Measurements from ENCODE around the gene TMEM69. TPM values are rescaled to one million over a fixed set of nuclear protein-coding genes. Genes with fewer than 3 reads are reported as not detected.

TMEM69 gene
- total and polyA plus RNA-seq, 2 of the 13 experiments (the other 11 are each of a cell fraction or from before 2014, with no cell fraction given): 25.4 to 135 TPM

- no peak for TF ChIP-seq JARID2 (CRISPR knock-in tag; IDR thresholded peaks at IDR 0.05; ENCODE audit: insufficient replicate concordance)
- TF ChIP-seq ZKSCAN5 (CRISPR knock-in tag; IDR thresholded peaks at IDR 0.05): no peak
- TF ChIP-seq ZFY (CRISPR knock-in tag; IDR thresholded peaks at IDR 0.05): peak; percentile 96
- peak; percentile 65 for TF ChIP-seq MYC (CRISPR knock-in tag; IDR thresholded peaks at IDR 0.05; ENCODE audit: borderline replicate concordance)
- TF ChIP-seq RNF2 (conservative IDR thresholded peaks at IDR 0.05; ENCODE audit: low read depth): no peak
- no peak for TF ChIP-seq ZNF784 (CRISPR knock-in tag; IDR thresholded peaks at IDR 0.05; ENCODE audit: borderline replicate concordance)
- peak; percentile 96 for TF ChIP-seq SUZ12 (IDR thresholded peaks at IDR 0.05; ENCODE audit: low read depth, low read length)
- no peak for TF ChIP-seq KLF9 (CRISPR knock-in tag; IDR thresholded peaks at IDR 0.05; ENCODE audit: low read depth)
- no peak; the same call in 1 of the 2 replicates for TF ChIP-seq MEF2D (CRISPR knock-in tag; IDR thresholded peaks at IDR 0.05)
- no peak for TF ChIP-seq STAT5B (CRISPR knock-in tag; IDR thresholded peaks at IDR 0.05)
- TF ChIP-seq RCOR2 (CRISPR knock-in tag; IDR thresholded peaks at IDR 0.05): no peak
- TF ChIP-seq ZNF496 (CRISPR knock-in tag; IDR thresholded peaks at IDR 0.05; ENCODE audit: insufficient replicate concordance): no peak
- TF ChIP-seq ZNF605 (CRISPR knock-in tag; IDR thresholded peaks at IDR 0.05): peak; percentile 77; the same call in 1 of the 2 replicates
- TF ChIP-seq ZZZ3 (CRISPR knock-in tag; IDR thresholded peaks at IDR 0.05; ENCODE audit: borderline replicate concordance): peak; percentile 63; the same call in 1 of the 2 replicates
- TF ChIP-seq ZNF740 (CRISPR knock-in tag; IDR thresholded peaks at IDR 0.05): no peak
- TF ChIP-seq MEIS2 (CRISPR knock-in tag; IDR thresholded peaks at IDR 0.05): no peak
- no peak for TF ChIP-seq ETV6 (CRISPR knock-in tag; conservative IDR thresholded peaks at IDR 0.05)
- TF ChIP-seq NBN (conservative IDR thresholded peaks at IDR 0.05): no peak
- TF ChIP-seq GFI1 (CRISPR knock-in tag; IDR thresholded peaks at IDR 0.05; ENCODE audit: borderline replicate concordance): no peak; the same call in 1 of the 2 replicates
- TF ChIP-seq SP2 (CRISPR knock-in tag; IDR thresholded peaks at IDR 0.05): peak; percentile 63
- TF ChIP-seq BORCS8-MEF2B (CRISPR knock-in tag; IDR thresholded peaks at IDR 0.05): no peak; the same call in 1 of the 2 replicates
- peak; percentile 67; the same call in 1 of the 2 replicates for TF ChIP-seq SPEN (CRISPR knock-in tag; IDR thresholded peaks at IDR 0.05; ENCODE audit: low read depth)
- no peak for TF ChIP-seq ISL2 (CRISPR knock-in tag; IDR thresholded peaks at IDR 0.05)
- TF ChIP-seq ZNF577 (CRISPR knock-in tag; IDR thresholded peaks at IDR 0.05; ENCODE audit: borderline replicate concordance, low read depth): no peak
Measured at GRCh38 chr1:45687014-45687753, 797 bp upstream of the TMEM69 start (continued).

All from HepG2 (cell line).